HL-60 (cell line): ENCODE results near the gene COL25A1.

Experiments used
- CTCF ChIP-seq: IDR thresholded peaks from one replicate; pipeline ENCODE4 v1.5.1; 2011; ENCODE audit warnings: low read length, control low read depth, inconsistent platforms; ENCODE audit not compliant: insufficient read depth
- GABPA ChIP-seq: IDR thresholded peaks from 2 replicates; pipeline ENCODE4 v1.6.1; 2012; ENCODE audit warnings: low read depth
- REST ChIP-seq: IDR thresholded peaks from 2 replicates; pipeline ENCODE4 v1.6.1; 2012; ENCODE audit warnings: low read depth; ENCODE audit not compliant: insufficient replicate concordance

- TF ChIP-seq CTCF (no peak), GABPA (no peak), REST (no peak)
These were observed 385.8 kb downstream of the COL25A1 start for GRCh38 chr4:108916638-108917037.
